ENCODE data around the gene NEURL1.

Gene NEURL1

DNA sequence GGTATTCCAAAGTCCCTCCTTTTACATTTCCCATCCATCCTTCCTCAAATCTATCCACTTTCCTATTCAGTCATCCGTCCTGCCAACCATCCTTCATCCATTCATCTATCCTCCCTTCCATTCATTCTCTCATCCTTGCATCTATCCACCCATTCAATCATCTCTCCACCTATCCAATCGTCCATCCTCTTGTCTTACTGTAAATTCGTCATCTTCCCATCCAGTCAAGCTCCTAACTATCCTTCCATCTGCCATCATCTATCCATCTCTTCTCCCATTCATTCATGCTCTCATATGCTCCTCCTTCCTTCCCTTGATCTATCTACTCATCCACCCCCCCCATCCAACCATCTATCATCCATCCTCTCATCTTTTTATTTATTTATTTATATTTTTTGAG lies 19.4 kb upstream of the NEURL1 start:
- TF ChIP-seq, protein P1, sequence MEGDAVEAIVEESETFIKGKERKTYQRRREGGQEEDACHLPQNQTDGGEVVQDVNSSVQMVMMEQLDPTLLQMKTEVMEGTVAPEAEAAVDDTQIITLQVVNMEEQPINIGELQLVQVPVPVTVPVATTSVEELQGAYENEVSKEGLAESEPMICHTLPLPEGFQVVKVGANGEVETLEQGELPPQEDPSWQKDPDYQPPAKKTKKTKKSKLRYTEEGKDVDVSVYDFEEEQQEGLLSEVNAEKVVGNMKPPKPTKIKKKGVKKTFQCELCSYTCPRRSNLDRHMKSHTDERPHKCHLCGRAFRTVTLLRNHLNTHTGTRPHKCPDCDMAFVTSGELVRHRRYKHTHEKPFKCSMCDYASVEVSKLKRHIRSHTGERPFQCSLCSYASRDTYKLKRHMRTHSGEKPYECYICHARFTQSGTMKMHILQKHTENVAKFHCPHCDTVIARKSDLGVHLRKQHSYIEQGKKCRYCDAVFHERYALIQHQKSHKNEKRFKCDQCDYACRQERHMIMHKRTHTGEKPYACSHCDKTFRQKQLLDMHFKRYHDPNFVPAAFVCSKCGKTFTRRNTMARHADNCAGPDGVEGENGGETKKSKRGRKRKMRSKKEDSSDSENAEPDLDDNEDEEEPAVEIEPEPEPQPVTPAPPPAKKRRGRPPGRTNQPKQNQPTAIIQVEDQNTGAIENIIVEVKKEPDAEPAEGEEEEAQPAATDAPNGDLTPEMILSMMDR (conservative IDR thresholded peaks at IDR 0.05) = no peak
- no peak overlapping the region for H3K27ac ChIP-seq

DNA sequence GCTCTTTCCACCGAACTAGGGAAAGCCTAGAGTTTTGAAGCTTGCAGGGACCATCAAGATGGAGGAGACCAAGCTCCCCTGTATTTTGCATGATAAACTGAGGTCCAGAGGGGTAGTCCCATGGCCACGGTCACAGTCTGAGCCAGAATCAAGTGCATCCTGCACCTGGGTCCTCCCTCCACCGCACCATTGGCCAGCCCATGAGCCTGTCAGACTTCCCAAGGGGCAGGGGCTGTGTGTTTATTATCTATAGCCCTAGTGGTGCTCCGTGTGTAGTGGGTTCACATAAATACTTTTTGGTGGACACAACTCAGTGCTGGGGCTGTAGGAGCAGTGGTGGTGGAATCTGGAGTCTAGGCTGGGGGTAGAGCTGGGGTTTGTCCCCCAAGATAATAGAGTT lies 18.1 kb upstream of the NEURL1 start:
- TF ChIP-seq, protein P1 (conservative IDR thresholded peaks at IDR 0.05) = no peak
- no peak overlapping the region for H3K27ac ChIP-seq

DNA sequence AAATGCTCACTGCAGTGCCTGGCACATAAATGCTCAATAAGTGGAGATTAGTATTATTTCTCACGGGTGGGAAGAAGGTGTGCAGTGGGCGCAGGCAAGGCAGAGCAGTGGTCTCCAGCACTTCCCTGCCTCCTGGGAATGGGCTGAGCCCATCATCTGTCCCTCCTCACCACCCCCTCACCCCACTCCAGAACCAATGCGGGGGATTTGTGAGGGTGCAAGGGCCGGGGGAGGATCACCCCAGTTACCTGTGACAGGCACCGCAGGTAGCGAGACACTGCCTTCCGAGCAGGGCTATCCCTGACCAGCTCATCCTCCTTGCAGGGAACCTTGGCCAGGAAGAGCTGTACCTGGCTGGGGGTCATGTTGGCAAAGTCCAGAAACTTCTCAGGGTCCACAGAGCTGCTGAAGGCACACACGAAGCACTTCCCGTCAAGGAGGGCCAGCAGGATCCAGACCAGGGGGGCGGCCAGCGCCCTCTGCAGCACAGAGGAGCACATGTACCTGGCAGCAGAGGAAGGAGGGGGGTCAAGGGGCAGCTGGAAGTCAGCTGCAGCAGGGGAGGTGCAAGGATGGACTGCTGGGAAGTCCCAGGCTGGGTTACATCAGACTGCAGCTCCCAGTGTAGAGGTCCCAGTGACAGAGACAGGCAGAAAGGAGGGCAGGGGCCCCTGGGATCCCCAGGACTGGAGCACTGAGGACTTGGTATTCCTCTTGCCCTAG lies 17.3 kb upstream of the NEURL1 start:
- no peak overlapping the region for H3K27ac ChIP-seq
- TF ChIP-seq, protein P1 (conservative IDR thresholded peaks at IDR 0.05) = peak; percentile 25

DNA sequence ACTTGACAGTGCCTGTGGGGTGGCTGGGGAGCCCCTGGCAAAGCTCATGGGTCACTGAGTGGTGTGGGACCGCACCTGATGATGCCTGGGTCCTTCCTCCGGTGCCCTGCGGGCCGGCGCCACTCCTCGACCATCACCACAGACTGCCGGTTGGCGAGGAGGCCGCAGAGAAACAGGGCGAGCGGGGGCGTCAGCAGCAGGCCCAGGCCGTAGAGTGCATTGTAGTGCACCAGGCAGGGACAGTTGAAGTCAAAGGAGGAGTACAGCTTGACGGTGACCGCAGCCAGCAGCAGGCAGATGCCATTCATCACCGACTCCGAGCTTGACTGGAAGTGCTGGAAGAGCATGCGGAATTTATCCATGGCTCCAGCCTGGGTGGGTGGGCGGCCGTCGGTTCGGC lies 14.8 kb upstream of the NEURL1 start:
- no peak overlapping the region for H3K27ac ChIP-seq
- TF ChIP-seq, protein P1 (conservative IDR thresholded peaks at IDR 0.05) = no peak

DNA sequence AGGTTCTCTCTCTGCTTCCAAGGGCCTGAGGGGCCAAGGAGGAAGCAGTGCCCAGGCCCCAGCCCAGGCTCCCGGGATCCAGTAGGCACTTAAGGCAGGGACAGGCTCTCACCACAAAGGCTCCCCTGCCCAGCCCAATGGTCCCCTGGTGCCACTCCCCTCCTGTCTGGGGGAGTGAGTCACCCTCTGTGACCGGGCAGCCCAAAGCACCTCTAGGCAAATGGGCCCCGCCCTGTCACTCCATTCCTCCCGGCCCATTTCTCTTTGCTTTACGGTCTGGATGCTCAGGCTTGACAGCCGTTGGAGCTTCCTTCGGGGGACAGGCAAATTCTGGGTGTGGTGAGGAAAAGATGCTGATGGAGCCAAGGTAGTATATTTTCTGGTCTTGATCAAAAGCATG lies 14.4 kb upstream of the NEURL1 start, which contains the start of gene CALHM3:
CALHM3 (minus strand) TSS at position 106 of the 400 bp plus-strand sequence. CDS start 208 bp downstream, outside the sequence.
- TF ChIP-seq, protein P1 (conservative IDR thresholded peaks at IDR 0.05) = no peak
- H3K27ac ChIP-seq = no peak within 1 kb of the TSS

DNA sequence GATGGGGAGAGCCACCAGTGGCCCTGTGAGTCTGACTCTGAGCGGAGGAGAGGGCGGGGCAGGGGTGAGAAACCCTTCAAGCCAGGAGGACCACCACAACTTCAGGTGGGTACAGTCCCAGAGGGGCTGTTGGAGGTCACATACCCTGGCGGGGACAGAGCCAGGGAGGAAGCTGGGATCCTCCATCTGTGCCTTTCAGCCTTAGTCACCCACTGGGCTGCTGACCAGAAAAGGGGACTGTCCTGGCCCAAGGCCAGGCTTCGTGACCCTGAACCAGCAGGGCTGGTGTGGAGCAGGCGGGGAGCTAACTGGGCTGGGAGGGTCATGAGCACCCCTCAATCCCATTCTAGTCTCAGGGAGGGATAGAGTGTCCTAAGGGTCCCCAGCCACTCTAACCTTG lies 13.0 kb upstream of the NEURL1 start:
- TF ChIP-seq, protein P1 (conservative IDR thresholded peaks at IDR 0.05) = no peak
- H3K27ac ChIP-seq = no peak overlapping the region

DNA sequence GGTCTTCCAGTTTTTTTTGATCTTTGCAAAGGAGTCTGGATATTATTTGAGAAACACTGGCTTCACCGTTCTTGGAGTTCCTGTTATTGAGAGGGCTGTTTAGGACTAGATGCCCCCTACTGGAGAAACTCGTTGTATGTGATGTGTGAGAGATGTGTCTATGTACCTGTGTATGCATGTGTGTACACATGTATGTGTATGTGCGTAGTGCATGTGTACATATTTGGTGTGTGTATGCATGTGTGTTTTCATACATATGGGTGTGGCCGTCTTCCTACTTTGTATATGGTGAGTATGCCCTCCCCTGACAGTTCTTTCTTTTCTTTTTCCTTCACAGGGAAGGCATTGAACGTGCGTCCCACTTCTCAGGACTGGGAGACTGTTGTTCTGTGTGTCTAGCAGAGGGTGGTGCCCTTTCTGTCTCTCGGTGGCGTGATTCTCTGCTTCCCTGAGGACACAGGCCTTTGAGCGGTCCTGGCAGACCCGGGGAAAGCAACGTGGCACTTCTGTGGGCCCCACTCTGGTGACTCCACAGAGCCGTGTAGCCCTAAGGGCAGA lies 11.5 kb upstream of the NEURL1 start:
- no peak overlapping the region for H3K27ac ChIP-seq
- TF ChIP-seq, protein P1 (conservative IDR thresholded peaks at IDR 0.05) = peak; percentile 80

DNA sequence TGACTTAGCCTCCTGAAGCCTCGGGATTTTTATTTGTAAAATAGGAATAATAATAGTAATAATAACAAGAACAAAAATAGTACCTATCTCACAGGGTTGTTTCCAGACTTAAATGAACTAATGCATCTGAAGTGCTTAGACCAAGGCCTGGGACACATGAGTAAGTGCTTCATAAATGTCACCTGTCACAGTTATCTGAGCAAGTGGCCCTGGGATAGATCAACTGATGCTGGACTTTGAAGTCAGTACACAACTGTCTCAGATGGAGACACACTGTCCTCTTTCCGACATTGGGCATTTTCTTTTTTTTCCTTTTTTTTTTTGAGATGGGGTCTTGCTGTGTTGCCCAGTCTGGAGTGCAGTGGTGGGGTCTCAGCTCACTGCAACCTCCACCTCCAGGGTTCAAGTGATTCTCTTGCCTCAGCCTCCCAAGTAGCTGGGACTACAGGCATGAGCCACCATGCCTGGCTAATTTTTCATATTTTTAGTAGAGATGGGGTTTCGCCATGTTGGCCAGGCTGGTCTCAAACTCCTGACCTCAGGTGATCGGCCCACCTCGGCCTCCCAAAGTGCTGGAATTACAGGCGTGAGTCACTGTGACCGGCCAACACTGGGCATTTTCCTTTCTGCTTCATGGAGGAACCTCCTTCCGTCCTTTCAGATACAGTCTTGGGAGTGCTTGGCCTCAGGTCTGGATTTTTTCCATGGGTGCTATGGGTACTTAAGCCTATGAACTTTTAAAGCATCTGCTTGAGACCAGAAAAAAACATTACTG lies 6.7 kb upstream of the NEURL1 start:
- peak overlapping the region; percentile 55 for H3K27ac ChIP-seq

Data from VCaP (cell line).